ENCODE measurements around the gene PIEZO1. TPM values are rescaled to one million over a fixed set of nuclear protein-coding genes. Genes with fewer than 3 reads are reported as not detected.

Gene PIEZO1
- total and polyA plus RNA-seq, 9 of the 15 experiments (the other 6 are each of a cell fraction or from before 2014, with no cell fraction given), result 3.6 to 432 (median 131) TPM

GRCh38 chr16:88799569-88800276 is 14.7 kb upstream of the PIEZO1 start (continued):
- no peak; the same call in 1 of the 2 replicates for TF ChIP-seq E2F5 (CRISPR knock-in tag; IDR thresholded peaks at IDR 0.05)
- no peak for TF ChIP-seq ZNF695 (CRISPR knock-in tag; IDR thresholded peaks at IDR 0.05)
- peak; percentile 26 to 41; a peak in 1 of 4 replicates for TF ChIP-seq ARNT (IDR thresholded peaks at IDR 0.05)
- no peak for TF ChIP-seq RBM17 (IDR thresholded peaks at IDR 0.05; ENCODE audit: borderline replicate concordance, low read depth, low read length)
- TF ChIP-seq RAD51 (IDR thresholded peaks at IDR 0.05; ENCODE audit: borderline replicate concordance, low read depth), result 0 out of 2 replicates have a peak, but pooled peaks have one; percentile 29
- no peak for TF ChIP-seq ZBTB34 (CRISPR knock-in tag; IDR thresholded peaks at IDR 0.05)
- TF ChIP-seq DEAF1 (CRISPR knock-in tag; IDR thresholded peaks at IDR 0.05), result no peak
- TF ChIP-seq ZNF592 (IDR thresholded peaks at IDR 0.05), result peak; percentile 73
- TF ChIP-seq ZFP36 (IDR thresholded peaks at IDR 0.05; ENCODE audit: low read depth, low read length, partially characterized antibody), result no peak
- TF ChIP-seq NR0B1 (IDR thresholded peaks at IDR 0.05; ENCODE audit: partially characterized antibody), result no peak
- TF ChIP-seq ILF3 (IDR thresholded peaks at IDR 0.05; ENCODE audit: borderline replicate concordance), result no peak
- no peak for TF ChIP-seq PHF8 (IDR thresholded peaks at IDR 0.05; ENCODE audit: borderline replicate concordance, low read length)
- peak; percentile 75 for TF ChIP-seq CREB1 (IDR thresholded peaks at IDR 0.05)
- peak; percentile 77 for TF ChIP-seq CREB1 (CRISPR knock-in tag; IDR thresholded peaks at IDR 0.05)
- peak; percentile 61 for TF ChIP-seq FOSL1 (tag; conservative IDR thresholded peaks at IDR 0.05)
- no peak for TF ChIP-seq HEY1 (CRISPR knock-in tag; IDR thresholded peaks at IDR 0.05; ENCODE audit: borderline replicate concordance)
- no peak for TF ChIP-seq NCOA2 (IDR thresholded peaks at IDR 0.05; ENCODE audit: partially characterized antibody in 2 of 2)
- no peak for TF ChIP-seq ZNF124 (CRISPR knock-in tag; IDR thresholded peaks at IDR 0.05)
